NCI-H526 treated with DMSO at 0.1 percent for 48 hours (cell line): ENCODE results near the gene RPL27A.
"Not testable (repeated sequence)": the region's sequence is repeated elsewhere in the genome, so short reads cannot be mapped to it uniquely, and the experiment has no call there.

Source experiments
- DNase-seq: peaks from one replicate; lab custom pipeline; 2025; lab: John Stamatoyannopoulos, UW

The RPL27A gene

GRCh38 chr11:8682303-8683114 is at the start of gene RPL27A, which contains the start of gene TRIM66:
Gene RPL27A (plus strand): TSS chr11:8682792. CDS start chr11:8682814, 22 bp downstream.
Gene TRIM66 (minus strand): TSS chr11:8682665. CDS start chr11:8672274, 10,391 bp downstream.
- DNase-seq = peak; percentile 92

- no peak for DNase-seq
Measured at GRCh38 chr11:8634498-8634897, 48.1 kb upstream of the RPL27A start.

GRCh38 chr11:8636127-8636526 is 46.5 kb upstream of the RPL27A start:
- no peak for DNase-seq

- DNase-seq = no peak
Measured at GRCh38 chr11:8638300-8638699, 44.3 kb upstream of the RPL27A start.

GRCh38 chr11:8639655-8640054 is 42.9 kb upstream of the RPL27A start:
- DNase-seq = no peak

- no peak for DNase-seq
Measured at GRCh38 chr11:8640267-8640906, 42.2 kb upstream of the RPL27A start.

GRCh38 chr11:8641332-8641731 is 41.3 kb upstream of the RPL27A start:
- DNase-seq = no peak

GRCh38 chr11:8642196-8642841 is 40.3 kb upstream of the RPL27A start:
- no peak for DNase-seq

GRCh38 chr11:8646873-8647272 is 35.7 kb upstream of the RPL27A start:
- no peak for DNase-seq

- no peak for DNase-seq
Measured at GRCh38 chr11:8649361-8649760, 33.2 kb upstream of the RPL27A start.

GRCh38 chr11:8650401-8650990 is 32.1 kb upstream of the RPL27A start:
- no peak for DNase-seq

- no peak for DNase-seq
Measured at GRCh38 chr11:8652140-8652539, 30.5 kb upstream of the RPL27A start.

- DNase-seq = no peak
Measured at GRCh38 chr11:8654503-8654902, 28.1 kb upstream of the RPL27A start.

GRCh38 chr11:8656291-8656690 is 26.3 kb upstream of the RPL27A start:
- DNase-seq = no peak

GRCh38 chr11:8658321-8659057 is 24.1 kb upstream of the RPL27A start:
- no peak for DNase-seq

GRCh38 chr11:8661001-8661795 is 21.4 kb upstream of the RPL27A start:
- DNase-seq = no peak

- DNase-seq = no peak
Measured at GRCh38 chr11:8665222-8665621, 17.4 kb upstream of the RPL27A start.

- not testable (repeated sequence) for DNase-seq
Measured at GRCh38 chr11:8670081-8670480, 12.5 kb upstream of the RPL27A start.

- no peak for DNase-seq
Measured at GRCh38 chr11:8671193-8671612, 11.4 kb upstream of the RPL27A start.

GRCh38 chr11:8671651-8672062 is 10.9 kb upstream of the RPL27A start:
- no peak for DNase-seq

GRCh38 chr11:8672346-8672745 is 10.2 kb upstream of the RPL27A start:
- no peak for DNase-seq
